HG03575 (cell line): ENCODE results near the gene WNK1.
"Not testable (repeated sequence)": the region's sequence is repeated elsewhere in the genome, so short reads cannot be mapped to it uniquely, and the experiment has no call there.

Experiments
- ATAC-seq: cut with Tn5 transposase; IDR thresholded peaks from one replicate; pipeline ENCODE4 v1.9.1; 2021; ENCODE audit not compliant: unreplicated experiment, insufficient number of reproducible peaks, low FRiP score; ENCODE audit errors: extremely low read depth

WNK1 gene

DNA sequence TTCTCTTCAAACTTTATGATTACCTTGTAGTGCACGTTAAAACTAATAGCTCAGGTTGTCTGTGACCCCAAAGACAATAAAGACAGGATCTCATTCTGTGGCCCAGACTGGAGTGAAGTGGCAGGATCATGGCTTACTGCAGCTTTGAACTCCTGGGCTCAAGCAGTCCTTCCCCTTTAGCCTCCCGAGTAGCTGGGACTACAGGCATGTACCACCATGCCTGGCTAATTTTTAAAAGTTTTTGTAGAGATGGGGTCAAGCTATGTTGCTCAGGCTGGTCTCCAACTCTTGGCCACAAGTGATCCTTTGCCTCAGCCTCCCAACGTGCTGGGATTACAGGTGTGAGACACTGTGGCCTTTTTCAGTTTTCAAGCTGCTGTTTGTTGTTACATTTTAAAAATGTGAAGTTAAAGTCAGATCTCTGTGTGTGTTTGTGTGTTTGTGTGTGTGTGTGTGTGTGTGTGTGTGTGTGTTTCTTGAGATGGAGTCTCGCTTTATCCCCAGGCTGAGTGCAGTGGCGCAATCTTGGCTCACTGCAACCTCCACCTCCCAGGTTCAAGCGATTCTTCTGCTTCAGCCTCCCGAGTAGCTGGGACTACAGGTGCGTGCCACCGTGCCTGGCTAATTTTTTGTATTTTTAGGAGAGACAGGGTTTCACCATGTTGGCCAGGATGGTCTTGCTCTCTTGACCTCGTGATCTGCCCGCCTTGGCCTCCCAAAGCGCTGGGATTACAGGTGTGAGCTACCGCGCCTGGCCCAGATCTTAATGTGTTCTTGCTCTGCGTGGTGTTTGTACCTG lies 23.8 kb downstream of the WNK1 start:
- not testable (repeated sequence) for ATAC-seq

DNA sequence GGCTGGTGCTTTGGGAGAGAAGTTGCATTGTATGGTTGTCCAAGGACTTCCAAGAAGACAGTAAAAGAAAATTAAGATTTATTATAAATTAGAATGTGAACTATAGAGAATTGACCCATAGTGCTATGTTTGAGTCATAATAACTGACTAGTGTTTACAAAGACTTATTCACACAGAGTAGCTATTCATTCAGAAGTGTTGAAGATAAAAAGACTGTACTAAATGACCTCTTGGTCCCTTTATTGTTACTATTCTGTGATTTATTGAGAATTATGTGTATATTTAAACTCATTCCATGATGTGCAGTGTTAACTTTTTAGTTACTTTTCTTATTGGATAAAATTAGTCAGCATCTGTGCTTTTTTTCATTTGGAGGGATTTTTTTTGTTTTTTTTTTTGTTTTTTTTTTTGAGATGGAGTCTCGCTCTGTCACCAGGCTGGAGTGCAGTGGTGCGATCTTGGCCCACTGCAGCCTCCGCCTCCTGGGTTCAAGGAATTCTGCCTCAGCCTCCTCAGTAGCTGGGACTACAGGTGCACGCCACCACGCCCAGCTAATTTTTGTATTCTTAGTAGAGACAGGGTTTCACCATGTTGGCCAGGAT lies 24.5 kb downstream of the WNK1 start:
- not testable (repeated sequence) for ATAC-seq

DNA sequence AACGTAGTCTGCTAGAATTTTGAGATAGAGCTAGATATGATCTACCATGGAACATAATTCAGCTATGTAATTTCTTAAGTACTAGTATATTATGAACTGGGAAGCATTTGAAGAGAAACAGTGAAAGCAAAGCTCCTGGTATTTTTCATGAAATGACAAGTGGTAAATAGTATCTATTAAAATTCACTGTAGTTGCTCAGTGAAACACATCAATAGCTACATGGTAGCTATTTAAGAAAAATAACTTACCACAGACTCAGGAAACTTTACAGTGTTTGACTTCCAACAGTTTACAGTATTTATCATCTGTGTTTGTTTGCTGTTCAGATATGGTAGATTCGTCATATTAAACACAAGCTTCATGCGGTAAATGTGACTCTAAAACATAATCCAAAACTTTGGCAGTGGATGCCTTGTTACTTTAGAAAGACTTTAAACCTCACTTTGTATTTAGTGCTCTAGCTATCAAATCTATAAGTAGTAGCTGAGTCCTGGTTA lies 25.2 kb downstream of the WNK1 start:
- no peak for ATAC-seq

DNA sequence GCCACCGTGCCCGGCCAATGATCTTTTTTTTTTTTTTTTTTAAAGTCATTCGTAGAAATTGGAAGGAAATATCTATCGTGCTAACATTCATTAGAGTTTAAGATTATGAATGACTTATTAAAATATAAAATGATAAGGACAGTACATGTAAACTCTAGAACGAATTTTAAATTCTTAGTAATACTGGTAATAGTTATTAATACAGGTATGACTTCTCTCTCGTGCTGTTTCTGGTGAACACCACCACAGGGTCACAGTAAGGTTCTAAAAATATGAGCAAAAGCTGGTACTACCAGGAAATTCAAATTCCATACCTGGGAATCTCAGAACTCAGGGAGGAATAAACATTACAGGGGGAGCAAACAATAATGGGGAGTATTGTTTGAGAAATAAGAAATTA lies 26.2 kb downstream of the WNK1 start:
- ATAC-seq = no peak

DNA sequence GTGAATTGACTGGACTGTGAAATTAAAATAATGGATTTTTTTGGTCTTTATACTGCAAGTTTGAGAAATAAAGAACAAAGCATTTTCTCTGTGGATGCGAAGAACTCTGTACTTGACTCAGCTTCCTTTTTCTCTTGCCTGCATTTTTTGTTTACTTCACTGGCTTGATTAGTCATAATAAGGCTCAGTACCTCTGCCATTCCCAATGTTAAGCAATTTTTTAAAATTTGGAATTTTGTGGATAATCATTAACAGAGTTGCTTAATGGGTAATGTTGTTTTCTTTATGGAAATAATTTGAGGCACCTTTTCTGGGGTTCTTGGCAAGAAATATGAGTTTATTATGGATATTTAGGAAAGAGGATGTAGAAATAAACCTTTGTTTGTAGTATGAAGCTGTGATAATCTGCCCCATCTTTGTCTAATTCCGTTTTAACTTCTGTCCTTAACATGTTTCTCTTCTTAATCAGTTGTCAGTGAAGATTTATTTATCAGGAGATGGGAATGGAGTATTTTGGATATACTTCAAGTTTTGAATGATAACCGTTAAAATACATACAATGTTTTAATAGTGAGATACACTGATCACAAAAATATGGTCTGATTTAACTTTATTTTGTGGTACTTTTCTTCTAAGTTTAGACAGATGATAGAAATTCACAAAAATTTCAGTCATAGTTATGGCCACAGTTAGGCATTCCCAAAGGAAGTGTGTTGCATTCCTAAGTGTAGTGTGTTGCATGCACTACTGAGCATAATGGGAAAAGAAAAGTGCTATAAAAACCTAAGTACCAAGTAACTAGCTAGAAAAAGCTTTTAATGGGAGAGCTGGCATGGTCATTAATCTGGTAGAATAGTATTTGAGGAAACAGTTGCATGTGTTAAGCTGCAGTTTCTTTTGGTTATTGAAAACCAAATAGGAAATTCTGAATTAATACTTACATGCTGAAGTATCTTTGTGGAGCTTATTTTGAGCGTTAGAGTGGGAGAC lies 27.7 kb downstream of the WNK1 start:
- ATAC-seq = no peak

DNA sequence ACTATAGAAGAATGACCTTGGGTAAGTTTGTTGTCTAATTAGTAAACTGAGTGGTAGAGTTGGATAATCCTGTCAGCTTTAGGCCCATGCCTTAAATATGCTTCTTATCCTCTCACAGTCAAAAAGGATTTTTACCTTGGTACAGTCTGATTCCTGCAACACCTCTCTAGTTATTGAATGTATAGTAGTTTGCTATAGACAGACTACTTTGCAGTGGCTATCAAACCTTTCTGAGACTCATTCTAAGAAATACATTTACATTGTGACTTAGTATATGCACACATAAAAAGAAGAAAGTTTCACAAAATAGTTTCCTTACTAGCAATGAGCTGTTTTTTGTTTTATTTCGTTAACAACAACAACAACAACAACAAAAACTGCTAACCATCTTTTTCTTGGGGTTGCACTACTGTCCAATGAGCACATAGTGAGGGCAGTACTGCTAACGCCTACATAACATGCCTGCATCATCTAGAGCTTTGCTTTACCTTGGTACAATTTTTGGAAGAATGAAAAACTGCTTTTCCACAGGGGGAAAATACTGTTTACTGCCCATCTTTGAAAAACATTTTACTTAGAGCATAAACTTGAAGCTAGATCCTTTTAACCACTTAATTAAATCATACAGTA lies 28.5 kb downstream of the WNK1 start:
- no peak for ATAC-seq

DNA sequence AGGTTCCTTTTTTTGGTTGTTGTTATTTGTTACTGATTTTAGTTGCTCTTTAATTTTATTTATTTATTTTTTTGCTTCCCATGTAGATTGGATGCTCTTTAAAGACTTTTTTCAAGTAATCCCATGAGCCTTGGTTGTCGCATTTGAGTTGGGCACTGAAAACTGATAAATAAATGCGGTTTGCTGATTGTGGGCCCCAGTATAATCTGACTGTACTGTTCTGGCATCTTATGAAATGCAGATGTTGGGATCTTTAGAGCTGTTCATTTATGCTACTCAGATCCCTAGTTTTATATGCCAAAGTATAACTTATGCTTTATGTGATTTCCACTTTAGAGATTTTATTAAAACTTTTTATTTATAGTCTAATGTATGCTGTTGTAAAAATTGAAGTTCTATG lies 33.3 kb downstream of the WNK1 start:
- no peak for ATAC-seq

DNA sequence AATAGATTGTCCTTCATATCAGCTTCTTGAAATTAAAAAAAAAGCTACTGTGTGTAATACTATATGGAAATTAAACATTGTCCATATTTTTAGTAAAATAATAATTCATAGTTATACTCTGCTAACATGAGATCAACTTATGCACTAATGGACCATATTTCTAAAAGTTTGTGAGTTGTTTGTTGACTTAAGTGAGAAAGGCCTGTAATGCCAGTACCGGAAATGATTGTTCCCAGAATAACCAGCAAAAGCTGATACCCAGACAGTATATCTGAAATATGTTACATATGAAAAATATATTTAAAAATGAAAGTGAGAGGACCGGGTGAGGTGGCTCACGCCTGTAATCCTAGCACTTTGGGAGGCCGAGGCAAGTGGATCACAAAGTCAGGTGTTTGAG lies 35.9 kb downstream of the WNK1 start:
- ATAC-seq = no peak

DNA sequence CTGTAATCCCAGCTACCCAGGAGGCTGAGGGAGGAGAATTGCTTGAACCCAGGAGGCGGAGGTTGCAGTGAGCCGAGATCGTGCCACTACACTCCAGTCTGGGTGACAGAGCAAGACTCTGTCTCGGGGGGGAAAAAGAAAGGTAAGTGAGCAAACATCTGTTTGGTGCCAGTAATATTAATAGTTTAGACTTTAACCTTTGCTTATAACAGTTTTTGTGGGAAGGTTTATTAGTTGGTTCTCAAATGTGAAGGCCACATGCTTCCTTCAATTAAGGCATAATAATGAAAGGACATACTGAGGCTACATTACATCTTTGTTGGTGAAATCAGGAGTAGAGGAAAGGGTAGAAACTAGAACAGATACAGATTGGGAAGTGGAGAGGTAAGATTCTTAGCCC lies 36.4 kb downstream of the WNK1 start:
- not testable (repeated sequence) for ATAC-seq

DNA sequence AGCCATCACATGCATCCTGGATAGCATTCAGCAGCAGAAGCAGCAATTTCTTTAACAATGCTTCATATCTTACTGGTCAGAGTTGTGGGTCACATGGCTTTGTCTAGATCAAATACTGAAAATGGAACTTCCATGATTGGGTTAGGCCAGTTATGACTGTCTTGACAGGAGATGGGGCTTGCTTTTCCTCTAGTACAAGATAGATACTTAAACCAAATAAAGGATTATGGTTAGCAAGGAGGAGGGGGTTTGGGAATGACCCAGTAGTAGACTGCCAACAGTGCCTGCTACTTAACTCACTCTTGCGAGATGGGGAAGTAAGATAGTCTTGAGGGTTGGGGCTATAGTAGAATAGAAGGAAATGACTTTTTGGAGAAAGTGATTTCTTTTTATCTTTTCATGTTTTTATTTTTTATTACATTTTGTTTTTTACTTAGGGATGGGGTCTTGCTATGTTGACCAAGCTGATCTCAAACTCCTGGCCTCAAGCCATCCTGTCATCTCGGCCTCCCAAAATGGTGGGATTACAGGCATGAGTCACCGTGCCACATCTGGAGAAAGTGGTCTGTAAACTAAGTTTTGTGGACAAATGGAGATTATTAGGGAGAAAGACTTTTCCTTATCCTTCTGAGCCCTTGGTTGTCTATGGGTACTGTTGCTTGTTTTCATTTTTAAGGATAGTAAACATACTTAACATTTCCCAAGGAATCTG lies 37.6 kb downstream of the WNK1 start:
- no peak for ATAC-seq

DNA sequence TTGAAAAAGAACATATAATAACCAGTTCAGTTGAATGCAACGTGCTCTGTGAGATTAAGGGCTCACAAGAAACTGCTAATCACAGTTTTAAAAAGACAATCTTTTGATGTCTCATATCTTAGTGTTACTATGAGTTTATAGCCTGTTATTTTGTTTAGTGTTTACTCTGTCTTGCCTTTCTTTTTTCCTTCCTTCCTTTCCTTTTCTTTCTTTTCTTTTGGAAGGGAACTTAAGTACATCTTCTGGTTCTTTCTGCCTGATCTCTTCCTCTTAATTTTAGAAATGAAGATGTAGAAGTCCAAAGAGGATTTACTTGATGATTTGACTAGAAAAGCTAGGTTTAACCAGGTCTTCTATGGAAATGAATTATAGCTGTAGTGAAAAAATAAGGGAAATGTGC lies 38.2 kb downstream of the WNK1 start:
- ATAC-seq = no peak

DNA sequence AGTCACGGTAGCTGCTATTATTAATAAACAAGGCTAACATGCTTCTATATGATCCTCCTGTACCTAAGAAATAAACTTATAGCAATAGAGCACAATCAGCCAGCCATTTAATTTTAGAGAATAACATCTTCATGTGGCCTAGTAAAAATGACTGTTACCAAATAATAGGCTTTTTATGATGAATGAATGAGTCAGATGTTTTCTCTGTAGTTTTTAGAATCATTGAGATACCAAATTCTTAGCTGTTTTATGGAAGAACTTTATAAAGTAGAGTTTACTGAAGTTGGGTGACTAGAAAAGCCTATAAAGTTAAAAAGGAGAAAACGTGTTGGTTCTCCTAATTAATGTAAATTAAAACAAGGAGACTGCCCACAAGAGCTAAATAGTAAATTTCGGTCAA lies 40.7 kb downstream of the WNK1 start:
- no peak for ATAC-seq

DNA sequence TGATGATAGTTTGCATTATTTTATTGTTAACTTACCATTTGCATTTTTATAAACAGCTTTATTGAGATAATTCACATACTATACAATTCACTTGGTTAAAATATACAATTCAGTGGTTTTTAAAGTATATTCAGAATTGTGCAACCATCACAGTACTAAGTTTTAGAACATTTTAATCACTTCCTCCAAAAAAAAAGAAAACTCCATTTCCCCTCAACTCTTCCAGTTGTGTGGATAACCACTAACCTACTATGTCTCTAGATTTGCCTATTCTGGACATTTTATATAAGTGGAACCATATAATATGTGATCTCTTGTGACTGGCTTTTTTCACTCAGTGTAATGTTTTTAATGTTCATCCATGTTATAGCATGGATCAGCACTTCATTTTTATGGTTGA lies 41.3 kb downstream of the WNK1 start:
- no peak for ATAC-seq

DNA sequence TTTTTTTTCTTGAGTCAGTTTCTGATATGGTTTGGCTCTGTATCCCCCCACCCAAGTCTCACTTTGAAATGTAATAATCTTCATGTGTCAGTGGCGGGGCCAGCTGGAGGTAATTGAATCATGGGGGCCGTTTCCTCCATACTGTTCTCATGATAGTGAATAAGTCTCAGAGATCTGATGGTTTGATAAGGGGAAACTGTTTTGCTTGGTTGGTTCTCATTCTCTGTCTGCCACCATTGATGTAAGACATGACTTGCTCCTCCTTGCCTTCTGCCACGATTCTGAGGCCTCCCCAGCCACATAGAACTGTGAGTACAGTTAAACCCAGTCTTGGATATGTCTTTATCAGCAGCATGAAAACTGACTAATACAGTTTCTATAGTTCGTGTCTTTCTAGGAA lies 42.9 kb downstream of the WNK1 start:
- no peak for ATAC-seq

DNA sequence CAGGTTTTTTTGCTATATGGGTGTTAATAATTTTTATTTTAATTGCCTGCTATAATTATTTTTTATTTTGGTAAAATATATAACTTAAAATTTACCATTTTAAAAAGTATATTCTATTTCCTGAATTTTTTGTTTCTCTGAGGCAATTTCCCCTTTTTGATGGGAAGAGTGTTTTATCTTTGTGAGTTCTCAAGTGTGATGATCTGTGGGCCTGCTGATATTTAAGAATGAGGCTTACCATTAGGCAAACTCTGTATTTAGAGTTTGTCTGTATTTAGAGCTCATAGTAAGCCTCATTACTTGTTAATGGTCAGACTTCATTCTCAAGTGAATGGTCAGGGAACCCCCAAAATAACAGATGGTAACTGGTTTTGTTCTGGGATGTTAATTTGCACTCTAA lies 48.0 kb downstream of the WNK1 start:
- no peak for ATAC-seq

DNA sequence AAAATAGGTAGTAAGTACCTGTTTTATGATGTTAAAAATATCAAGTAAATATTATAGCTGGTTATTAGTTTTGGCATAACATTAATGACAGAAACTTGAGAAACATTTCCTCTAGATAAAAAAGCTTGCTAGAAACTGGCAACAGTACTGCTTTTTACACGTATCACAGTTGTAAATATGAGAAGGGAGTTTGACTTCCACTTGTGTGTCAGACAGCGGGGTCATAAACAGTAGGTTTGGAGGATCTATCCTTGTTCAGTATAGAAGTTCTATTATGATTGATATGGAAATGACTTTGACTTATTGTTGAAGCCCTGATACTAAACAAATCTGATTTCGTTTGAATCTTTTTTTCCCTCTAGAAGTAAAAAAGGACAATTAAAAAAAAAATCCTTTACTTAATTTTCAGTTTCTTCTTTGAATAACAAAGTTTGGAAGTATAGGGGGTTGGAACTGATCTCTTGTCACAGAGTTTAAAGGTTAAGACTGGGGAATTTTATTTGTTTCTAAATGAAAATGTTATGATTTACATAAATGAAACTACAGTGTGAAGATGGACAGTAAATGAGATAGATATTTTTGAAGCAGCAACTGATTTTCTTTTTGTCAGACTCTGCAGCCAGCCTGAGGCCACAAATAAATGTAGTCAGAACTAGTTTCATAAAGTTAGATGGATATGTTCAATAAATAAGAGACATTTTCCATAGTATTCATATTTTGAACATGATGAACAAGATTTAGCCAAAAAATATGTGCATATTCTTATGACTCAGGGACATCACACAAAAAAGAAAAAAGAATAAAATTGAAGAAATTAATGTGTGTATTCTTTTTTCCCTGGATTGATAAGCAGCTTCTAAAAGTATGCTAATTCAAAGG lies 50.1 kb downstream of the WNK1 start:
- ATAC-seq = no peak

DNA sequence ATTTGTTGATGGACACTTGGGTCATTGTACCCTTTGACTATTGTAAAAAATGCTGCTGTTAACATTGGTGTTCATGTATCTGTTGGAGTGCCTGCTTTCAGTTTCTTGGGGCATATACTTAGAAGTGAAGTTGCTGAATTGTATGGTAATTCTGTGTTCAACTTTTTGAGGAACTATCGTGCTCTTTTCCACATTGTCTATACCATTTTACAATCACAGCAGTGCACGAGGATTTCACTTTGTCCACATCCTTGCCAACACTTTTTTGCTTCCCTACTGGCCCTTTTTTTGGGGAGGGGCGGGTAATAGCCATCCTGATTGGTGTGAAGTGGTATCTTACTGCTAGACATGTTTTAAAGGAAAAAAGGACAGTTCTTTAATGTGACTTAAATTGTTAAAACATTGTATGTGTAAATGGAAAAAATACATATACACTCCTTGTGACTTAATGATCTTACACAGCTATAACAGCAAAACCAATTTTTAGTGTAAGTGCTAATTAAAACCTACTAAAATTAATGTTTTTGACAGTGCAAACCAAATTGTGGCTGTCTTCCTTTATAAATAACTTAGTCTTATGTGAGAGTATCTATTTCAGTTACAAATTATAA lies 52.7 kb downstream of the WNK1 start:
- no peak for ATAC-seq
